ENCODE results near the gene DIP2C. TPM values are rescaled to one million over a fixed set of nuclear protein-coding genes. Genes with fewer than 3 reads are reported as not detected.

Gene DIP2C
- polyA plus RNA-seq, 3 donors, result 0.11 TPM; not detected in 2

GRCh38 chr10:629186-629998 lies 60.1 kb downstream of the DIP2C start:
- no peaks in the 10 kb centered on the region for H3K36me3 Mint-ChIP-seq
- no peaks in the 10 kb centered on the region for H3K36me3 ChIP-seq (replicated peaks in 1 of 2; ENCODE audit: control insufficient read depth in 1 of 2, insufficient read depth in 2 of 2, low read length in 2 of 2)
- H3K4me2 ChIP-seq (replicated peaks; ENCODE audit: extremely low read depth, low read length, poor library complexity, severe bottlenecking), result no peak overlapping the region
- H3K27ac ChIP-seq (ENCODE audit: low read depth in 1 of 2, low read length in 2 of 2), result no peak overlapping the region
- H3K4me1 Mint-ChIP-seq, result no peaks in the 10 kb centered on the region
- peaks cover 43 to 59% (median 44%) of the 10 kb centered on the region in 3 donors for H3K27me3 Mint-ChIP-seq (ENCODE audit: low read depth in 3 of 3)
- intact Hi-C loops (cut with micrococcal nuclease), result no loop called here
- no peaks in the 10 kb centered on the region for H3K79me2 ChIP-seq (ENCODE audit: insufficient read depth, low read length)
- TF ChIP-seq CTCF (IDR thresholded peaks at IDR 0.05), result no peak
- peaks cover 0 to 4% of the 10 kb centered on the region in 2 donors for H3K9me3 ChIP-seq (replicated peaks in 1 of 2; ENCODE audit: control insufficient read depth in 1 of 2, insufficient read depth in 1 of 2, low read length in 2 of 2)
- H2AFZ ChIP-seq (ENCODE audit: insufficient read depth, low read depth, low read length, poor library complexity, severe bottlenecking), result no peak overlapping the region
- H3K4me3 Mint-ChIP-seq, result peak overlapping the region in 1 of 2 donors; percentile 54
- no peak for DNase-seq
- no peak overlapping the region for H3K27ac Mint-ChIP-seq
- 51% methylated on average over 22 of the region's 25 CpGs for WGBS (ENCODE audit: insufficient coverage)
- H3K9me3 Mint-ChIP-seq, result peaks cover 0 to 10% (median 4%) of the 10 kb centered on the region in 7 donors
- peaks cover 0 to 40% of the 10 kb centered on the region in 2 donors for H3K27me3 ChIP-seq (ENCODE audit: control insufficient read depth in 2 of 2, insufficient read depth in 2 of 2, low read length in 2 of 2)
- H3K9ac ChIP-seq (ENCODE audit: insufficient read depth, low read length, poor library complexity, severe bottlenecking), result no peak overlapping the region
- no peaks in the 10 kb centered on the region for H4K20me1 ChIP-seq (ENCODE audit: insufficient read depth, low read length)
- no peak overlapping the region for H3K4me3 ChIP-seq (replicated peaks in 1 of 3; ENCODE audit: low read depth in 2 of 3, low read length in 3 of 3)
- no peaks in the 10 kb centered on the region for H3K4me1 ChIP-seq (ENCODE audit: control insufficient read depth in 1 of 2, insufficient read depth in 2 of 2, low read length in 2 of 2)

- no peaks in the 10 kb centered on the region for H3K36me3 Mint-ChIP-seq
- Histone ChIP-seq H3K4me3 (replicated peaks in 1 of 3; ENCODE audit: low read depth in 2 of 3, low read length in 3 of 3) (no peak overlapping the region), H3K27ac (ENCODE audit: low read depth in 1 of 2, low read length in 2 of 2) (no peak overlapping the region), H3K79me2 (ENCODE audit: insufficient read depth, low read length) (no peaks in the 10 kb centered on the region), H2AFZ (ENCODE audit: insufficient read depth, low read depth, low read length, poor library complexity, severe bottlenecking) (no peak overlapping the region), H3K9ac (ENCODE audit: insufficient read depth, low read length, poor library complexity, severe bottlenecking) (no peak overlapping the region), H3K9me3 (replicated peaks in 1 of 2; ENCODE audit: control insufficient read depth in 1 of 2, insufficient read depth in 1 of 2, low read length in 2 of 2) (peaks cover 0 to 4% of the 10 kb centered on the region in 2 donors), H4K20me1 (ENCODE audit: insufficient read depth, low read length) (no peaks in the 10 kb centered on the region), H3K4me2 (replicated peaks; ENCODE audit: extremely low read depth, low read length, poor library complexity, severe bottlenecking) (no peak overlapping the region), H3K27me3 (ENCODE audit: control insufficient read depth in 2 of 2, insufficient read depth in 2 of 2, low read length in 2 of 2) (peaks cover 0 to 47% of the 10 kb centered on the region in 2 donors), H3K4me1 (ENCODE audit: control insufficient read depth in 1 of 2, insufficient read depth in 2 of 2, low read length in 2 of 2) (no peaks in the 10 kb centered on the region), H3K36me3 (replicated peaks in 1 of 2; ENCODE audit: control insufficient read depth in 1 of 2, insufficient read depth in 2 of 2, low read length in 2 of 2) (no peaks in the 10 kb centered on the region)
- intact Hi-C loops (cut with micrococcal nuclease), result no loop called here
- no peak overlapping the region for H3K27ac Mint-ChIP-seq
- H3K4me1 Mint-ChIP-seq, result no peaks in the 10 kb centered on the region
- no peak for TF ChIP-seq CTCF (IDR thresholded peaks at IDR 0.05)
- peak overlapping the region in 1 of 2 donors; percentile 54 for H3K4me3 Mint-ChIP-seq
- peaks cover 40 to 63% (median 45%) of the 10 kb centered on the region in 3 donors for H3K27me3 Mint-ChIP-seq (ENCODE audit: low read depth in 3 of 3)
- no peak for DNase-seq
- H3K9me3 Mint-ChIP-seq, result peaks cover 0 to 10% (median 4%) of the 10 kb centered on the region in 7 donors
- WGBS (ENCODE audit: insufficient coverage), result 88% methylated on average over 18 of the region's 19 CpGs
Observed at GRCh38 chr10:628386-629045, 61.0 kb downstream of the DIP2C start.

All from CD14-positive monocyte (primary cell).